Measurements from ENCODE around the gene RNASE1.

- TF ChIP-seq, protein P1, sequence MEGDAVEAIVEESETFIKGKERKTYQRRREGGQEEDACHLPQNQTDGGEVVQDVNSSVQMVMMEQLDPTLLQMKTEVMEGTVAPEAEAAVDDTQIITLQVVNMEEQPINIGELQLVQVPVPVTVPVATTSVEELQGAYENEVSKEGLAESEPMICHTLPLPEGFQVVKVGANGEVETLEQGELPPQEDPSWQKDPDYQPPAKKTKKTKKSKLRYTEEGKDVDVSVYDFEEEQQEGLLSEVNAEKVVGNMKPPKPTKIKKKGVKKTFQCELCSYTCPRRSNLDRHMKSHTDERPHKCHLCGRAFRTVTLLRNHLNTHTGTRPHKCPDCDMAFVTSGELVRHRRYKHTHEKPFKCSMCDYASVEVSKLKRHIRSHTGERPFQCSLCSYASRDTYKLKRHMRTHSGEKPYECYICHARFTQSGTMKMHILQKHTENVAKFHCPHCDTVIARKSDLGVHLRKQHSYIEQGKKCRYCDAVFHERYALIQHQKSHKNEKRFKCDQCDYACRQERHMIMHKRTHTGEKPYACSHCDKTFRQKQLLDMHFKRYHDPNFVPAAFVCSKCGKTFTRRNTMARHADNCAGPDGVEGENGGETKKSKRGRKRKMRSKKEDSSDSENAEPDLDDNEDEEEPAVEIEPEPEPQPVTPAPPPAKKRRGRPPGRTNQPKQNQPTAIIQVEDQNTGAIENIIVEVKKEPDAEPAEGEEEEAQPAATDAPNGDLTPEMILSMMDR (conservative IDR thresholded peaks at IDR 0.05; ENCODE audit: low read depth, low read length), result peak; percentile 49
- TF ChIP-seq EZH2 (IDR thresholded peaks at IDR 0.05; ENCODE audit: borderline replicate concordance, low read depth, low read length, poor library complexity, severe bottlenecking), result no peak
Measured at GRCh38 chr14:20757965-20758364, 44.7 kb downstream of the RNASE1 start.

Data from A673 (cell line).